Choroid plexus epithelial cell (primary cell): ENCODE measurements around the gene INVS.

Source experiments
- DNase-seq: peaks from one replicate; pipeline ENCODE4 v3.0.0-alpha.2; 2010; ENCODE audit warnings: low read depth
- H3K4me3 ChIP-seq: 2 replicates; pipeline ENCODE4 v1.5.1; 2011; ENCODE audit warnings: low read depth, mild to moderate bottlenecking, control low read depth, low read length, moderate library complexity
- CTCF ChIP-seq: conservative IDR thresholded peaks from 2 replicates; pipeline ENCODE4 v1.5.1; 2011; ENCODE audit warnings: low read depth, mild to moderate bottlenecking, control low read depth, inconsistent platforms, low read length, moderate library complexity

Gene INVS

GRCh38 chr9:100307080-100307479, 208.0 kb downstream of the INVS start:
- no peak for DNase-seq
- TF ChIP-seq CTCF, result no peak

GRCh38 chr9:100308965-100309564, 210.0 kb downstream of the INVS start:
- TF ChIP-seq CTCF, result no peak
- peak; percentile 34 for DNase-seq
- no peak overlapping the region for H3K4me3 ChIP-seq

More at GRCh38 chr9:100307080-100307479, 208.0 kb downstream of the INVS start:
- H3K4me3 ChIP-seq, result no peak overlapping the region

- no peak overlapping the region for H3K4me3 ChIP-seq
- no peak for TF ChIP-seq CTCF
- peak; percentile 19 for DNase-seq
These were observed 210.9 kb downstream of the INVS start for GRCh38 chr9:100309992-100310391.

- no peak for DNase-seq
- no peak for TF ChIP-seq CTCF
- no peak overlapping the region for H3K4me3 ChIP-seq
These were observed 216.5 kb downstream of the INVS start for GRCh38 chr9:100315561-100315960.

- DNase-seq, result peak; percentile 47
- no peak for TF ChIP-seq CTCF
- no peak overlapping the region for H3K4me3 ChIP-seq
These were observed 218.7 kb downstream of the INVS start for GRCh38 chr9:100317706-100318105.

- DNase-seq, result peak; percentile 69
- H3K4me3 ChIP-seq, result no peak overlapping the region
- TF ChIP-seq CTCF, result peak; percentile 75
These were observed 224.0 kb downstream of the INVS start for GRCh38 chr9:100322954-100323536.
